HG02798 (cell line): Measurements from ENCODE around the gene PPP2R5B.
"Not testable (repeated sequence)": the region's sequence is repeated elsewhere in the genome, so short reads cannot be mapped to it uniquely, and the experiment has no call there.

ENCODE experiments used
- ATAC-seq: cut with Tn5 transposase; IDR thresholded peaks from one replicate; pipeline ENCODE4 v1.9.1; 2021; ENCODE audit warnings: mild to moderate bottlenecking; ENCODE audit not compliant: unreplicated experiment, poor library complexity

Gene PPP2R5B

DNA sequence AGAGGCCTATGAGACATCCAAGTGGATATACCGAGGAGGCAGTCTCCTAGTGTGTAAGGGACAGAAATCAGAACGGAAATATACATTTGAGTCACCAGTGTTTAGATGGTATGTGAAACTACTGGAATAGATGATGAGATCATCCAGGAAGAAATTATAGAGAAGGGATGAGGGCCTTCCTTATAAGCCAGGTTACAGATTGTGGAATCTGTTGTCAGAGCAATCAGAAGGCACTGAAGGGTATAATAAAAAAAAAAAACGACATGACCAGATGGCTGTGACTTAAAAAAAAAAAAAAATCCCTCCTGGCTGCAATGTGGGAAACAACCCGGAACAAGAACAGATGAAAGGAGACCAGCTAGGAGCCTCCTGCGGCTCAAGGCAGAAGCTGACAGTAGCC lies 44.7 kb downstream of the PPP2R5B start:
- ATAC-seq, result no peak

- no peak for ATAC-seq
Measured at GRCh38 chr11:64970731-64971151, 46.3 kb downstream of the PPP2R5B start.

DNA sequence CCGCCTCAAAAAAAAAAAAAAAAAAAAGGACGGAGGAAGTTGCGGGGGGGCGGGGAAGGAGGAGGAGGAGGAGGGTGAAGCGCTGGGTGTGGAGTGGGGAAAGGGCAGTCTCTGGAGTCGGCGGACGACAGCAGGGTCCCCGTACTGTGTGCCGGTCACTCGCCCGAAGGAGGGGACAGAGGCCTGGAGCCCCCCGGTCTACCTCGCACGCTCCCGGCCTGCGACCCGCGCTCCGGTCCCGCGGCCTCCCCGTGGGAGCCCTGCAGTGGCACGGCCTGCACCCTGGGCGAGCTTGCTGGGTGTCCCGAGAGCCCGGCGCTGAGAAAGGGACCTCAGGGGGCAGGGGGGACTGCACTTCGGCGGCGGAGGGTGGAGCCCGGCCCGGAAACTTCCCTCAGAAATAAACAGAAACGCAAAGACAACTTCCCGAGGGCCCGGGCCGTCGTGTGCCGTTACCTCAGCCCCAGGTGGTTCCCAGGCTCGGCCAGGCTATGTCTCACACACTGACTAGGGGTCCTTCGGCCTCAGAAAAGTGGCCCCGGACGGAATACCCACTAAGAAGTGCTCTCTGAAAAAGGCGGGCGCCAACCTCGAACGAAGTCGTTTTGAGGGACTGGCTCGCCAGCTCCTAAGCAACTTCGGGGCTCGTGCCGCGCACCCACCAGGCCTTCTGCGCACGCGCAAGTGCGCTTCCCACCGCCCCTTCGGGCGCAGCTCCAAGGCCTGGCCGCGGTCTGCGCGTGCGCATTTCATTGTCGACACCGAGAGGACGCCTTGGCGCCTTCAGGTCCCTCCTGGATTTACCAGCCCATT lies 47.1 kb downstream of the PPP2R5B start, which contains the start of gene MAJIN:
MAJIN (minus strand) TSS at position 688 of the 813 bp plus-strand sequence. CDS start 12,703 bp downstream, outside the sequence.
- peak; percentile 57 for ATAC-seq

GRCh38 chr11:64974124-64974523 lies 49.6 kb downstream of the PPP2R5B start:
- ATAC-seq, result no peak

- ATAC-seq, result no peak
Measured at GRCh38 chr11:64976651-64977050, 52.2 kb downstream of the PPP2R5B start.

DNA sequence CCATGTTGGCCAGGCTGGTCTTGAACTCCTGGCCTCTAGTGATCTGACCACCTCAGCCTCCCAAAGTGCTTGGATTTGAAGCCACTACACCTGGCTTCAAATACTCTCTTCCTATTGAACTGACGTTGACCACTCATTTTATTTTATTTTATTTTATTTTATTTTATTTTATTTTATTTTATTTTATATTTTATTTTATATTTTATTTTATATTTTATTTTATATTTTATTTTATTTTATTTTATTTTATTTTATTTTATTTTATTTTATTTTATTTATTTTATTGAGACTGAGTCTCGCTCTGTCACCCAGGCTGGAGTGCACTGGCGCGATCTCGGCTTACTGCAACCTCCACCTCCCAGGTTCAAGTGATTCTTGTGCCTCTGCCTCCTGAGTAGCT lies 58.9 kb downstream of the PPP2R5B start:
- ATAC-seq, result not testable (repeated sequence)
